ENCODE measurements around the gene PIGZ.

DNA sequence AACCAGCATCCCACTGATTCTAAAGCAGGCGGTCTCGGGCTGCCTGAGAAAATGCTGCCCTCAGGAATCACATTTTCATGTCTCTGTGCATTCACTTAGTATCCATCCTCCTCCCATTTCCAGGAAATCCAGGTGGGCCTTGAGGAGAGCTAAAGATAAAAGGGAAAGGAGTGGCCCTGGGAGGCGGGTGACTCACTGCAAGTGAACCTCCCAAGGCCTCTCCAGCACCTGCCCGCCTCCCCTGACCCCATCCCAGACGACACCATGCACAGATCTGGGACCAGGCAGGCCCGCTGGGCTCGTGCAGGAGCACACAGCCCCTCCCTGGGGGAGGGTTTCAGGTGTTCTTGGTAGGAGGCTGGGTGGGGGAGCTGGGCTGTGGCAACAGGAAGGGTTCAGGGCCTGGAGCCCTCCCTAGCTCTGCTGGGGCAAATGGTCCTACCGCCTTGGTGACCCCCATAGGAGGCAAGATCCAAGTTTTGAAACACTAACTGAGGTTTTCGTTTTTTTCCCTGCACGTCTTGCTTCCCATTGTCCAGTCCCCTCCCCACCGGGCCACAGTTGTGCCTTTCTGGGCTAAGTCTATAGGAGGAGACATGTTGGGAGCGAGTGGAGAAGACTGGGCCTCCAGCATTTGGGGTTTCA lies 38.8 kb upstream of the PIGZ start:
- TF ChIP-seq, protein P1, sequence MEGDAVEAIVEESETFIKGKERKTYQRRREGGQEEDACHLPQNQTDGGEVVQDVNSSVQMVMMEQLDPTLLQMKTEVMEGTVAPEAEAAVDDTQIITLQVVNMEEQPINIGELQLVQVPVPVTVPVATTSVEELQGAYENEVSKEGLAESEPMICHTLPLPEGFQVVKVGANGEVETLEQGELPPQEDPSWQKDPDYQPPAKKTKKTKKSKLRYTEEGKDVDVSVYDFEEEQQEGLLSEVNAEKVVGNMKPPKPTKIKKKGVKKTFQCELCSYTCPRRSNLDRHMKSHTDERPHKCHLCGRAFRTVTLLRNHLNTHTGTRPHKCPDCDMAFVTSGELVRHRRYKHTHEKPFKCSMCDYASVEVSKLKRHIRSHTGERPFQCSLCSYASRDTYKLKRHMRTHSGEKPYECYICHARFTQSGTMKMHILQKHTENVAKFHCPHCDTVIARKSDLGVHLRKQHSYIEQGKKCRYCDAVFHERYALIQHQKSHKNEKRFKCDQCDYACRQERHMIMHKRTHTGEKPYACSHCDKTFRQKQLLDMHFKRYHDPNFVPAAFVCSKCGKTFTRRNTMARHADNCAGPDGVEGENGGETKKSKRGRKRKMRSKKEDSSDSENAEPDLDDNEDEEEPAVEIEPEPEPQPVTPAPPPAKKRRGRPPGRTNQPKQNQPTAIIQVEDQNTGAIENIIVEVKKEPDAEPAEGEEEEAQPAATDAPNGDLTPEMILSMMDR (IDR thresholded peaks at IDR 0.05): no peak
- TF ChIP-seq POLR2A (IDR thresholded peaks at IDR 0.05): no peak
